ENCODE data around the gene SLBP. TPM values are rescaled to one million over a fixed set of nuclear protein-coding genes. Genes with fewer than 3 reads are reported as not detected.
"Not testable (repeated sequence)": the region's sequence is repeated elsewhere in the genome, so short reads cannot be mapped to it uniquely, and the experiment has no call there.

Gene SLBP
- polyA plus RNA-seq, 3 donors: 13.8 to 31.2 (median 24.1) TPM

GRCh38 chr4:1690698-1691097, 21.4 kb downstream of the SLBP start:
- no peak overlapping the region for H3K27ac ChIP-seq (ENCODE audit: low read depth, low read length)
- 84 to 96% (median 94%) methylated on average over 3 of the region's 3 CpGs for WGBS, 3 donors

GRCh38 chr4:1686440-1687036, 25.6 kb downstream of the SLBP start:
- no peak overlapping the region for H3K27ac ChIP-seq (ENCODE audit: low read depth, low read length)

GRCh38 chr4:1685235-1686150, 26.6 kb downstream of the SLBP start:
- WGBS, 3 donors: 81 to 85% (median 81%) methylated on average over 23 of the region's 23 CpGs
- H3K27ac ChIP-seq (ENCODE audit: low read depth, low read length): no peak overlapping the region

More at GRCh38 chr4:1686440-1687036, 25.6 kb downstream of the SLBP start:
- 52 to 61% (median 55%) methylated on average over 7 of the region's 7 CpGs for WGBS, 3 donors

- 25 to 36% (median 27%) methylated on average over 58 to 66 of the region's 66 CpGs for WGBS, 3 donors
- H3K27ac ChIP-seq (ENCODE audit: low read depth, low read length): no peak overlapping the region
Observed at GRCh38 chr4:1684506-1685234, 27.4 kb downstream of the SLBP start.

GRCh38 chr4:1683736-1684505, 28.2 kb downstream of the SLBP start, which contains the start of gene FAM53A:
FAM53A (minus strand) TSS chr4:1684313; CDS start chr4:1668741, 15,572 bp downstream.
- peak within 1 kb of the TSS; percentile 70 for H3K27ac ChIP-seq (ENCODE audit: low read depth, low read length)
- WGBS, 3 donors: 0 to 1% (median 0%) methylated on average over 70 to 112 of the region's 118 CpGs

GRCh38 chr4:1683261-1683735, 28.8 kb downstream of the SLBP start:
- WGBS, 3 donors: 7 to 19% (median 7%) methylated on average over 13 of the region's 13 CpGs
- H3K27ac ChIP-seq (ENCODE audit: low read depth, low read length): peak overlapping the region; percentile 70

- 87 to 93% (median 90%) methylated on average over 13 of the region's 13 CpGs for WGBS, 3 donors
- no peak overlapping the region for H3K27ac ChIP-seq (ENCODE audit: low read depth, low read length)
Observed at GRCh38 chr4:1682860-1683259, 29.3 kb downstream of the SLBP start.

- WGBS, 3 donors: 80 to 88% (median 84%) methylated on average over 5 of the region's 5 CpGs
- no peak overlapping the region for H3K27ac ChIP-seq (ENCODE audit: low read depth, low read length)
Observed at GRCh38 chr4:1678244-1678643, 33.9 kb downstream of the SLBP start.

GRCh38 chr4:1676605-1677525, 35.3 kb downstream of the SLBP start:
- H3K27ac ChIP-seq (ENCODE audit: low read depth, low read length): no peak overlapping the region
- 71 to 82% (median 75%) methylated on average over 25 of the region's 25 CpGs for WGBS, 3 donors

- H3K27ac ChIP-seq (ENCODE audit: low read depth, low read length): no peak overlapping the region
- 77 to 82% (median 79%) methylated on average over 10 of the region's 10 CpGs for WGBS, 3 donors
Observed at GRCh38 chr4:1675802-1676137, 36.3 kb downstream of the SLBP start.

GRCh38 chr4:1675136-1675801, 36.9 kb downstream of the SLBP start:
- no peak overlapping the region for H3K27ac ChIP-seq (ENCODE audit: low read depth, low read length)
- WGBS, 3 donors: 78 to 85% (median 82%) methylated on average over 19 of the region's 19 CpGs

GRCh38 chr4:1674682-1675081, 37.4 kb downstream of the SLBP start:
- no peak overlapping the region for H3K27ac ChIP-seq (ENCODE audit: low read depth, low read length)
- 65 to 76% (median 72%) methylated on average over 9 of the region's 9 CpGs for WGBS, 3 donors

GRCh38 chr4:1673671-1674070, 38.4 kb downstream of the SLBP start:
- no peak overlapping the region for H3K27ac ChIP-seq (ENCODE audit: low read depth, low read length)
- WGBS, 3 donors: 80 to 87% (median 85%) methylated on average over 19 to 20 of the region's 20 CpGs

GRCh38 chr4:1671011-1671410, 41.1 kb downstream of the SLBP start:
- 90 to 94% (median 90%) methylated on average over 20 of the region's 20 CpGs for whole genome bisulfite sequencing, 3 donors
- H3K27ac ChIP-seq (ENCODE audit: low read depth, low read length): not testable (repeated sequence)

GRCh38 chr4:1670279-1670678, 41.8 kb downstream of the SLBP start:
- 90 to 96% (median 92%) methylated on average over 11 of the region's 11 CpGs for WGBS, 3 donors
- no peak overlapping the region for H3K27ac ChIP-seq (ENCODE audit: low read depth, low read length)

- 89 to 97% (median 93%) methylated on average over 21 of the region's 21 CpGs for WGBS, 3 donors
- no peak overlapping the region for H3K27ac ChIP-seq (ENCODE audit: low read depth, low read length)
Observed at GRCh38 chr4:1669850-1670249, 42.3 kb downstream of the SLBP start.

- 92 to 94% (median 93%) methylated on average over 12 of the region's 12 CpGs for WGBS, 3 donors
- H3K27ac ChIP-seq (ENCODE audit: low read depth, low read length): no peak overlapping the region
Observed at GRCh38 chr4:1669270-1669669, 42.8 kb downstream of the SLBP start.
